HG03442 (cell line): ENCODE results near the gene PAK3.

Experiments used
- ATAC-seq: cut with Tn5 transposase; IDR thresholded peaks from one replicate; pipeline ENCODE4 v1.9.1; 2021; ENCODE audit warnings: mild to moderate bottlenecking, moderate library complexity; ENCODE audit not compliant: unreplicated experiment

The PAK3 gene

DNA sequence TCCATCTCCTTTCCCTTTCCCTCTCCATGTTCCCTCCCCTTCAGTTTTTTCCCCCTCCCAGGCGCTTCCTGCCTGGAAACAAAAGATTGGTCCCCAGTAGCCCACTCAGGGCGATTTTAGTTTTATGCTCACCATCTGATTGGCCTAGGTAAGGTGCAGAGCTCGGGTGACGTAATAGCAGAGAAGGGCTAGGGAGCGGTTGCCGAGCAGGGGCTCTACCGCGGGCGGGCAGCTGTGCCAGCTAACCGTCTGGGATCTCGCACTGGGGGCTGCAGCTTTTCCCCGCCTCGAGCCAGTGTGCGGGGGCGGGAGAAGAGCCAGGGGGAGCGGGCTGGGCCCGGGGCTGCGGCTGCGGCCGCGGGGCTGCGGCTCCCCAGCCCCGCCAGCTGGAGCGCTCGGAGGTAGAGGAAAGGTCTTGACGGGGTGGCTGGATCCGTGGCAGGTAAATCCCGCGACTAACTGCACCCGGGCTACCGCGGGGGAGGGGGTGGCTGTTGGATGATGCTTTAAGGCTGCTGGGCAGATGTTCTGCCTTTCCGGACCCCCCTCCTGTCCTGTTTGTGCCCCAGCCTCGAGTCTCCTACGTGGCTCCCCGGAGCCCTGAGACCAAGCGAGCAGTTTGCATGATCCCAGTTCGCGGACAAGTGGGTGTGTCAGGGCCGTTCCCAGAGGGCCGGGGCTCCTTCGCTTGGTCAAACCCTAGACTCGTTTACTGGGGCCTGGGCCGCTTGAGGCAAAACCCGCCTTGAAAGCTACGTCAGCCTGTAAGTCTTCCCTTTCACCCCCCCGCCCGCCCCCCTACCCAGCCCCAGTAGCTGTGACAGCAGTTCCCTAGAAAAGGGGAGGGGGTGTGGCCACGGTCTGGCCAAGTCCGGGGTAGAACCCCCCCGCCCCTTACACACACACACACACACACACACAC, at the start of gene PAK3:
TSS of gene PAK3 (plus strand) at position 218 of the 922 bp plus-strand sequence. CDS start 26,913 bp downstream, outside the sequence.
- peak; percentile 42 for ATAC-seq

DNA sequence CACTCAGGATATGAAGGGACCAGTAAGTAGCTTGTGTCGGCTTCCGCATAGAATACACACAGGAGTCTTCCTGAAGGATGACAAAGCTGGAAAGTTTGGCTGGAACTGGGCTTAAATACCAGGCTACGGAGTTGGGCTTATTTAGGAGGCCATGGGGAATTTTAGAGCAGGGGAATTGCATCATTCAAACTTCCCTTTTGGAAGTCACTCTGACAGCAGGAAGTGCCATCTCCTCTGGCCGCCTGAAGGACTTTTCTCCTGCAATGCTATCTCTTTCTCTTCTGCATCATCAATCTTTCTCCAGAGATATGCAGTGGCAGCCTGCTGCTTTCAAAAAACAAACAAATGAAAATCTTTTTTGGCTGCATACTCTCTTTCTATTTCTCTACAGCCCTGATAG, 48.4 kb upstream of the PAK3 start:
- no peak for ATAC-seq

DNA sequence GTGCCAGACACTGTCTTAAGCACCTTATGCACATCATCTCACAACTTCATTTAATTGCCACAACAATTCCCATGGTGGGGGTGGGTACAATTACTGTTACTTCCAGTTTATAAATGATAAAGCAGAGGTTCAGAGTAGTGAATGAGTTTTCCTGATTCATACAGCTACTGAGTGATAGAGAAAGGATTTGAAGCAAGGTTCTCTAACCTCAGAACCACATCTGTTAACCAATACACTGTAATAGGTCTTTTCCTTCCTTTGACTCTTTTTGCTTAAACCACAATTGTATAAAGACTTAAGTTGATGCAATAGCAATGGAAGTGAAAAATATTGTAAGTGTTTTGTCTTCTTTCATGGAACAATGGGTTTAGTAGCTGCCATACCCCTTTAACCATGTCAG, 43.5 kb upstream of the PAK3 start:
- no peak for ATAC-seq

DNA sequence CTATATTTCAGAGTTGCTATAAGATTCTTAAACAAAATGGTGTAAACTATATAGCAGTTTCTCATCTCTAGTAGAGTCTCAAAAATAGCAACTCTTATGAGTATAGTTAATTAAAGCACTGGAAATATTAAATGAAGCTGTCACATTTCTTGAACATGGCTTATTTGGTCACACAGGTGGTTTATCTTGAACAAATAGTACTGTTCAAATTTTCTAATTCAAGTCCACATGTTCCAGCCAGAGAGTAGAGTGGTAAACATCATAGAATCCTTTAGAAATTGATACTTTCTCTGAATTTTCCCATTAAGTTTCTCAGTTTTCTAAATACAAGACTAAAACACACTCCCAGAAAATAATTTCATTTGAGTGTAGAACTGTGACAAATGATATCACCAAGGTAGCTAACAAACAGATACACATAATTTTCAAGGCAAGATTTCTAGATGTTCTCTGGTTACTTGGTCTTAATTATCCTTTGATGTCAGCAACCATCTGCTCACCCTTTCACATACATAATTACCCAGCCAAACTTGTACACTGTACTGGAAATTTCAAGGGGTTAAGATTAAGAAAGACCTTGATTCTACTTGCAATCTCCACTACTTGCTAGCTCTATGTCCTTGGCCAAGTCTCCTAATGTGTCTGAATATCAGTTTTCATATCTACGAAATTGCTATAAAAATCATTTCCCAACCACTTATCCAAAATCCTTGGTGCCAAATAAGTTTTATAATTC, 24.3 kb upstream of the PAK3 start:
- ATAC-seq: no peak

DNA sequence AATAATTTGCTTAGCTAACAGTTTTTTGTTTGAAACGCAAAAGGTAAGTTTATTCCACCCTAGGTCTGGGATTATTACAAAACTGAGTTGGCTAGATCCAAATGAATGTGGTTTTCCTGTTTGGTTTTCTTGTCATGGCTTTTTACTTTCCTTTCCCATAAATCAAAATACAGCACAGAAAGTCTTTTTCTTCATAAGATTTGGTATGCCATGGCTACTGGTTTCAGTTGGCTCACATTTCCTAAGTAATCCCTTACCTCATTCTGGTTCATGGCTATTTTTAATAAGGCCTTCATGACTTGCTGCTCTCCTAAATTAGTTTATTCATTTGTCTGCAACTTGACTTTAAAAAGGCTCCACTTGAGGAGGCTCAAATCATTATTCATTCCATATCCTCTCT, 12.9 kb upstream of the PAK3 start:
- no peak for ATAC-seq

DNA sequence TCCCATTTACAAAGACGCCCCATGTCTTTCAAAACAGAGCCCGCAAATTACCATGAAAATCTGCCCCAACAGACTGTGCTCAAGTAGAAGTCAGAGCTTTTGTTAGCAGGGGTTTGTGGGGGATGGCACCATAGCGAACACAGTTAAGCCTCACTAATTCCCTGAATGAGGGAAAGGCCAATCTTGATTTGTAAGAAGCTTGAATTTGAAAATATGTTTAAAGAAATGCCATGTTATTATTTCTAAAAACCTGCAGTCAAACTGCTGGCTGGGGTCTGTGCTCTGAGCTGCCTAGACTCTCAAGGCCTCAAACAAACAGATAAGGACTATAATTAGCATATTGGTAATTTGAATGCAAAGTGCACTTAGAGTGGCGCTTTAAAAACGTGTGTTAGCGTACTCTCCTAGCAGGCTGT, 9.4 kb upstream of the PAK3 start:
- ATAC-seq: no peak

DNA sequence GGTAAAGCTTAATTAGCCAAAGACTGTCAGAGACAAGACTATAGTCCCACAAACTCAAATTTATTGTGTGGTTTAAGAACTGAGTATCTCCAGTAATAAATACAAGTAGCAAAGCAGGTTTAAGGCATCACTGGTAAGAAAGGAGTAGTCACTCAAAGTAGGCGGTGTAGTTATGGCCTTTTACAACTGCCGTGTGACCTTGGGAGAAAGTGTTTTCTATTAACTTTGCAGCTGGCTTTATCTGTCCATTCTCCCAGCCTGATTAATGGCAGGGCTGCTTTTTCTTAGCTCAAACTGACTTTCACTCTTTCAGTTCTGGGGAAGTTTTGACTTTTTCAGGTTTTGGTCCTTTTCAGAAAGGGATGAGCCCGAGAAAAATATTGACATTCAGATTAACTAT, 7.4 kb upstream of the PAK3 start:
- ATAC-seq: no peak

DNA sequence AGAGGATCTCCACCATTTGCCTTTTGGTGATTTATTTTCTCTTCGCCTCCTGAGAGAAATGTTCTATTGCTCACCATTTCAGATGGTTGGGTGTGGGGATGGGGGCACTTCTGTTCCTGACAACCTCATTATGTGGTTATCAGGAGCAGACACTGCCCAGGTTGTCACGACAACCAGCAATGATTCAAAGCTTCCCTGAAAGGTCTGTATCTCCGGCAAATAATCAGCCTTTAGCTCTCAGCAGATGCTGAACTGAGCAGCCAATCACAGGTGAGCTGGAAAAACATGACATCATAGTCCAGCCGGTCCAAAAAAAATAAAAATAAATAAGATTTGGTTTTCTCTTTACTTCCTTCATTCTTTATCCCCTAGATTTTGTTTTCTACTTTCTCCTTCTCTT, 5.5 kb upstream of the PAK3 start:
- ATAC-seq: no peak

DNA sequence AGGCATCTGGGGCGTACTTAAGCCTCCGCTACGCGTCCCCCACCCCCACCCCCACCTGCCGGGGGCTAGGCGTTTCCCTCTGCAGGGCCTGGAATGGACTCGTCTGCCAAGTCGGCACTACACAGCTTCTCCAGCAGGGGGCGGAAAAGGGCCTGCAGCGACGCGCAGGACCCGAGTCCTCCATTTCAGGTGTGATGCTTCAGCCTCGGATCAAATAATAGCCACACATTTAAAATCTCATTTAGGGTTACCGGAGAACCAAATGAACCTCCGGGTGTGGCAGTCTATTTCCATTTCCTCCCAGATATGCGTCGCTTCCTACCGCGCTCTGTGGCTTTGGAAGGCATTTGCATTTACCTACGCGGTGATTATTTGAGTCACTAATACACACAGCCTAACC, 2.9 kb downstream of the PAK3 start:
- peak; percentile 67 for ATAC-seq

DNA sequence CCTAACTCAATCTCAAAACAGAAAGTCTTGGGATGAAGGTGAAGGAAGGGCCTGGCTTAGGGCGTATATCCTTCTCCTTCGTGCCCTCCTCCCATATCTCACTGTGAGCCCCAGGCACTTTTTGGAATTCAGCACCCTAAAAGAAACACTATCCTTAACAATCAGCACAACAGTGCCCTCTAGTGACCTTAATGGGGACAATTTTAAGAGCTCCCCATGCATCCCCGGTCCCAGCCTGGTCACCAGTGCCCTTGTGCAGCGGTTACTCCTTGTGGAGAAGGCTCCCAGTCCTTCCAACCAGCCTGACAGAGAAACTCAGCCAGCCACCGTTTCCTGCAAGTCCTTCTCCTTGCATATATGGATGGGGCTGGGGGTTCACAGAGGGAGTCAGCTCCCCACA, 4.2 kb downstream of the PAK3 start:
- ATAC-seq: peak; percentile 52

DNA sequence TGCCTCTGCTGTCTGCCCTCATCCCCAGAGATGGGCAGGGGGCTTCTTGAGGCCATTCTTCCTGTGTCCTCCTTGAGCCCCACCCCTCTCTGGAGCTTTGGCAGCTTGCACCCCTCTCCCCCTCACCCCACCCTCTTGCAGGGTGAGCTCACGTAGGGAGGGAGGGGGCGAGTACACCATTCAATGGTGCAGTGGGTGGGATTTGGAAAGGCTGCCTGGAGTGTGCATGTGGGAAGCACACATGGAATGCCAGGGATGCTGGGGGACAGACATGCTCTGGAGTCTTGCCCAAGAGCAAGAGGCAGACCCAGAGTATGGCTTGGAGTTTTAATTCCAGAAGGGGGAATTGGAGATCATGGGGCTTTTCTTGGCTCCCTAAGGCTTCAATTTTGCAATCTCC, 5.6 kb downstream of the PAK3 start:
- no peak for ATAC-seq

DNA sequence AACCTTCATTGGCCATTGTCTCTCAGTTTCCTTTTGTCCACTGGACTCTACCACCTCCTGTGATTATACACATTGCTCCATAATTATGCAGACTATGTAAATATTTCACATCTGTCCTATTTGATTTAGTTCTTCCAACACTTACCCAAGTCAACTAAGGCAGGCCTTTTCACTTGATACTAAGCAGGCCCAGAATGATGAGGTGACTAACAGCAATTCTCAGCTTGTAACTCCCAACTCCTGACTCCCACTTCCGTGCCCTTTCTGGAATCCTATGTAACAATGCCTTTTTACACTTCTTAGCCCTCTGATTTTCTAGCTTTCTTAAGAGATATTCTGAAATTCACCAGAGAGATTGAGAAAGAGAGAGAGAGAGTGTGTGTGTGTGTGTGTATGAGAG, 6.6 kb downstream of the PAK3 start:
- ATAC-seq: no peak

DNA sequence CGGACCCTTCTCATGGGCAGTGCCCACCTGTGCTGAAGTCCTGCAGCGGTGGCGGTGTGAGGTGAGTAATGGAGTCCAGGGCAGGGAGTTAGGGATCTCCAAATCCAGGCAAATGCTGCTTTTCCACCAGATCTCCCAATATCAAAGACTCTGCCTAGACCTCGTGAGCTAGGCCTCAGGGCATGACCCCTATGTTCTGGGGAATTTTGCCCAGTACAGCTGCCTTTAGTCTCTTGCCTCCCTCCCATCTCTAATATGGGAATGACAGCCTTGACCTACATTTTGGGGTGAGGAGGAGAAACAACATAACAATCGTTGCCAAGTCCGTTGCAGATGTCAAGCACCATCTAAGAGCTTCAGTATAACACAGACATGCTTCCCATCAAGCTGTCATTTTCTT, 7.3 kb downstream of the PAK3 start:
- no peak for ATAC-seq

DNA sequence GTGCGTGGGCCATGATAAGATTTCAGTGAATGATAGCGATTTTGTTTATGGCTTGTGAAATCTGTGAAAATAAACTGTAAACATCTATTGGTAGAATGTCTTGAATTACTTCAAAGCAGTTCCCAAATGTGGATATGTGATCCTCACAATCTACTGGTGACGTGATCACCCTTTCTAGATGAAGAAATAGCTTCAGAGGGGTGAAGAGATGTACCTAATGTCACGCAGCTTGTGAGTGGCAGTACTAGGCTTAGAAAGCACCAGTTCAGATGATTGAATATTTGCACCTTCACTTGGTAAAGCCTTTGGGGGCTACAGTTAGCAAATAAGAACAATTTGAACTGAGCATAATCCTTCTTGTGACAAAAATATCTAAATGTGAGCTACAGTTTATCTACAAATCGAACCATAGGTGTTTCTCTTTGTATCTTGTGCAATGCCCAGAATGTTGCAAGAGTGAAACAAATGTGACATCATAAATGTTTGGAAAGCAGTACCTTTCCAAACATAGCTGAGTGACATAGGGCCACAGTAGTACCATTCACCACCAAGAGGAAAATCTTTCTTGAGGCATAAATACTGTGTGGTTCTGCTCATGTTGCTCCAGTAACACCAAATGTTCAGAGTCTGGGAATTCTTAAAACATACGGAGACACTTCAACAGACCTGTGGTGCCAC, 14.2 kb downstream of the PAK3 start:
- ATAC-seq: no peak

DNA sequence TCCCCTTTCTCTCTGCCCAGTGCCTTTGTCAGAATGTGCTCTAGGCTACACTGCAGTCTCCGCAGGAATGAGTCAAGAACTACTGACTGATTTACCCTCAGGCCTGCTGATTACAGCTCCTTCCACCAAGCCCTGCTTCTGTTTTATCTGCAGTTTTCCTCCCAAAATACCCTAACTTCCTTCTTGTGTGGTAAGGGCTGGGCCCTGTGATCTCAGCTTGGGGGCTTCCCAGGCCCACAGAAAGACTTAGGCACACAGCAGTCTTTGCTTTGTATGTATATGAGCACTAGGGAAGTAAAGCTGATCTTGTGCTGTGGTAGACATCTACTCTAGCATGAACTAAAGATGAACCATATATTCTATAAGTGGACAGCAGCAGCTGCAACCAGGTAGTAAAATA, 18.8 kb downstream of the PAK3 start:
- ATAC-seq: no peak

DNA sequence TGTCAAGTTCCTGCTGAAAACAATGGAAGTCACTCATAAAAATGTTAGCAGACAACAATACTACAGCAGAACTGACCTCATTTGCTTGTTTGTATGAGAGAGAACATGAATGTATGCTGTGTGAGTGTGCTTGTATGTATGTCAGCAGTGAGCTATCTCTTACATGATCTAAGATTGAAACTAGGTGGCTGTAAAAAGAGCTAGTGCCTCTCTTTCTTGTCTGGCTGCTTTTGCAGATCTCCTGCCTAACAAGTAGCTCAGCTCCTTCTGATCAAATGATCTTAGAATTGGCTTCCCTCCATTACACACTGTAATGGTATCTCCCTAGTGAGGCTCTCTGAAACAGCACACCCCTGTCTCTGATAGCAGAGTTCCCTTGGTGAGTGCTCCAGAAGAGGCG, 20.7 kb downstream of the PAK3 start:
- ATAC-seq: no peak

DNA sequence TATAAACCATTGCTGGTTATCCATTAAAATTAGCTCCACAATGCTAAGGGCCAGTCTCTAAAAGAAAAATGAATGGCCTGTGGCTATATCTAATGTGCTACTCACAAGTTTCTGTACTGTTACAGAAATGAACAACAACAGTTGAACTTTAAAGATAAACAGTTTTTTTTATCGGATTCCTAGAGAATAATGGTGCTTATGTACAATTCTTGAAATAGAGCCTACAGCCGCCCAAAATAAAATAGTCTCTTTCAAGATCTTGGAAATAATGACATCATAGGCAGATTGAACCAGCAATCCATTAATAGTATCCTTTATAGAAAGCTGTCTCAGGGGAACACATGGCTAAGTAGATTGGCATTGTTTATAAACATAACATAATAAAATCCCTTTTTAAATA, 23.4 kb downstream of the PAK3 start:
- no peak for ATAC-seq

DNA sequence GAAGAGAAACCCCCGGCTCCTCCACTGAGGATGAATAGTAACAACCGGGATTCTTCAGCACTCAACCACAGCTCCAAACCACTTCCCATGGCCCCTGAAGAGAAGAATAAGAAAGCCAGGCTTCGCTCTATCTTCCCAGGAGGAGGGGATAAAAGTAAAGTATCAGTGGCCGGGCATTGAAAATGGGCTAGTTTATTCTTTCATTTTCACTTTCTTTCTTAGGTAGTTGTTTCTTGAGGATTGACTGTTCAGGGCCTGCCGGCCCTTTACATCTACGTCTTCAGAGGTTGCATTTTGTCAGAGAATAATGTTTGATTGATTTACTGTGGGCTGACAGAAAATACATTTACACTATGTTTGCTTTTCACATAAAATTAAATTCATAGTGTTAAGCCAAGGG, 27.1 kb downstream of the PAK3 start:
- ATAC-seq: peak; percentile 68

DNA sequence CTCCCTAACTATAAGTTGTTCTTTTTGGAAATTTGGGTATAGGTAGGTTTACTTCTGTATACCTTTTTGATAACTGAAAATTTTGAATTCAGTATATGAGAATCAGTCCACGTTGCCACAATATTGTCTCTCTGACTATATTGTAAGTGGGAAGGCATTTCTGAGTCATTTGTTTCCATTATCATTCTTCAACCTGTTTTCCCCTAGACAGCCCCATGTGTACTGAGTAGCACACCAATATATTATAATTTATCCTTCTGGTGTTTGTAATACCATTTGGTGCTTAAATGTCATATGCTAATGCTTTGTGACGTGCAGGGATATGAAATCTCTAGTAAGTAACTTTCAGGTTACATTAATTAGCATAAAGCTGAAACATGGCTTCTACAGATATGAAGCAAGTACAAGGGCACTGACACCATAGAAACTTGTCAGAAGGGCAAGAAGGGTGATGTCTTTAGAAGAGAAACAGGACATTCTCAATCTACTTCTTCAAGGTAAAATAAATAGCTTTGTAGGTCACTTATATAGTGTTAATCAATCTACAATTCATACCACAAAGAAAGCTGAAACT, 27.7 kb downstream of the PAK3 start:
- peak; percentile 41 for ATAC-seq

DNA sequence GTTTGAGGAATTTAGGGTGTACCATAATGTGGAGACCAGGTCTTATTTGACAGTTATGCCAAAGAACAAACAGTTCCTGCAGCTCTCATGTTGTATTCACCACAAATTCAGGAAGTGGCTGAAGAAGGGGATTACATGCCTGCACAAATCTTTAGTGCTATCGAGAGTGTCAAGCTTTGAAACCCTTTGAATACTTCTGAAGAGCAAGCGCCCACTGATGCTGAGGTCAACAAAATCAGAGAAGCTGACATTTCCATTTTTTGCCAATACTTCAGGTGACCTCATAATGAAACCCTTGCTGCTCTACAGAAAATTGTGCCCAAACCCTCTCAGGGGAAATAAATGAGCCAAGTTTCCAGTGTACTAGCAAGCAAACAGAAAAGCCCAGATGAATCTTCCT, 28.4 kb downstream of the PAK3 start:
- ATAC-seq: peak; percentile 57

DNA sequence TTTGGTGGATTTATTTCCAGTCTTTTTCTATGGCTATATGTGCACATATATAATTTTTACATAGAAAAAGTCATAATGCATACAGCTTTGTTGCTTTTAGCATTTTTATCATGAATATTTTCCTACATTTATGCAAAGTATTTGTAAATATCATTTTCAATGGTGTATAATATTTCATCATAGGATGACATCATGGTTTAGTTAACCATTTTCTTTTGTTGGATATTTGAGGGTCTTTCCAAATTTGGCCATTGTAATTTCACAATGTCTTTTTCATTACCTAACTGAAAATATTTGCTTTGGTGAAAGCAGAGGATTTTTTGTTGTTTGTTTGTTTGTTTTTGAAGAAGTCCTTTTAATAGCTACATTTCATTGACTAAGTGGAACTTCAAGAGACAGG, 31.0 kb downstream of the PAK3 start:
- no peak for ATAC-seq
